Activated CD4-positive, alpha-beta T cell treated with anti-CD3 and anti-CD28 coated beads for 36 hours (primary cell): ENCODE data around the gene TGM2. TPM values are rescaled to one million over a fixed set of nuclear protein-coding genes. Genes with fewer than 3 reads are reported as not detected.

Source experiments
- ATAC-seq: fragments of 200-7000 bp; cut with Tn5 transposase; one replicate; pipeline ENCODE4 v1.10.0; 2021; ENCODE audit warnings: mild to moderate bottlenecking, moderate library complexity
- CTCF ChIA-PET: fragments of 350-600 bp; sonication (Branson Sonifier 250); formaldehyde crosslinking; loops from one replicate; lab custom pipeline; 2021; ENCODE audit warnings: antibody characterized with exemption; lab: Charles Lee
- POLR2A ChIA-PET: fragments of 350-600 bp; sonication (Branson Sonifier 250); formaldehyde crosslinking; loops from one replicate; lab custom pipeline; 2021; ENCODE audit warnings: antibody characterized with exemption, inconsistent platforms; lab: Charles Lee
- DNase-seq: peaks from one replicate; pipeline ENCODE4 v3.0.0-alpha.2; 2020
- H3K27ac Mint-ChIP-seq: one replicate; pipeline ENCODE4 v1.8.0; 2021; ENCODE audit warnings: mixed read lengths
- H3K27me3 Mint-ChIP-seq: one replicate; pipeline ENCODE4 v1.8.0; 2021; ENCODE audit warnings: mixed read lengths
- H3K36me3 Mint-ChIP-seq: one replicate; pipeline ENCODE4 v1.8.0; 2021; ENCODE audit warnings: low read depth, mixed read lengths
- H3K4me1 Mint-ChIP-seq: one replicate; pipeline ENCODE4 v1.8.0; 2021; ENCODE audit warnings: mixed read lengths
- H3K4me3 Mint-ChIP-seq: one replicate; pipeline ENCODE4 v1.8.0; 2021; ENCODE audit warnings: mild to moderate bottlenecking, moderate library complexity, mixed read lengths
- H3K9me3 Mint-ChIP-seq: one replicate; pipeline ENCODE4 v1.8.0; 2021; ENCODE audit warnings: low read depth, mixed read lengths
- intact Hi-C, 2 experiments: fragments of 100-400 bp; cut with DNase I in 1 of 2; cut with micrococcal nuclease in 1 of 2; formaldehyde crosslinking; loops; one replicate each; pipeline versions ENCODE4 v1.14.2 to v1.15.1; 2022 to 2024; cut with DNase I, micrococcal nuclease
- total RNA-seq, 2 experiments: library from RNA; stranded (reverse); gene quantifications; one replicate each; pipeline ENCODE4 v1.2.3, GENCODE V29; 2021

The TGM2 gene
- total RNA-seq, 2 experiments from 2014 or later = 0.04 to 0.09 TPM

DNA sequence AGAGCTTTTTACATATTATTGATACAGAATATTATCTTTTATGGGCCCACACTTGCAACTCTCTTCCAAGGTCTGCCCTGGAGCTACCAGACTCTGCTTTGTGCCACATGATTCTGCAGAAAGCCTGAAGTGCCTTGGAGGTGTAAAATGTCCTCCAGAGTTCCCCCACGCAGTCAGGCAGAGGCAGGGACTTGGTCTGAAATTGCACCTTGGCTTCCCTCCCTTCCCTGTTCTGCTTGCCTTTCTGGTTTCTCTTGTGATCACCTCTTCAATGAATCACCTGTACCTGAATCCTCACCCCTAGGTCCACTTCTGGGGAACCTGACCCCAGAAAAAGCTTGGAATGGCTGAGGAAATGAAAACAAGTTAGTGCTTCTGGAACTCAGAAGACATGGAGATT, 43.0 kb upstream of the TGM2 start:
- no peak overlapping the region for H3K4me3 Mint-ChIP-seq
- H3K9me3 Mint-ChIP-seq = no peaks in the 10 kb centered on the region
- ATAC-seq = no peak
- no peak for DNase-seq
- ChIA-PET CTCF (interaction anchor here (1.0 to 4.1 kb wide), 3 partner anchors 11 to 16 kb away, joined by 3 to 27 read pairs (median 5); no protein-coding TSS in a partner anchor), POLR2A (no interaction called here)
- intact Hi-C loops = no loop called here
- no peak overlapping the region for H3K27ac Mint-ChIP-seq
- H3K36me3 Mint-ChIP-seq = no peaks in the 10 kb centered on the region
- peaks cover 6% of the 10 kb centered on the region for H3K27me3 Mint-ChIP-seq
- no peaks in the 10 kb centered on the region for H3K4me1 Mint-ChIP-seq

DNA sequence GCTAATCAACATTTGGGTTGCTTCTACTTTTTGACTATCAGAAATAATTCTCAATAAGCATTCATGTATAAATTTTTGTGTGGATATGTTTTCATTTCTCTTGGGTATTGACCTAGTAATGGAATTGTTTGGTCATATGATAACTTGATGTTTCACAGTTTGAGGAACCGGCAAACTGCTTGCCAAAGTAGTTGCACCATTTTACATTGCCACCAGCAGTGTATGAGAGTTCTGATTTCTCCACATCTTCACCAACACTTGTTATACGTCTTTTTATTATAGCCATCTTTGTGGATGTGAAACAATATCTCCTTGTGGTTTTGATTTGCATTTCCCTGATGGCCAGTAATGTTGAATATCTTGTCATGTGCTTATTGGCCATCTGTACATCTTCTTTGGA, 42.6 kb upstream of the TGM2 start:
- ChIA-PET POLR2A (no interaction called here), CTCF (interaction anchor here (0.8 to 4.1 kb wide), 4 partner anchors 12 to 145 kb away, joined by 3 to 27 read pairs (median 4); no protein-coding TSS in a partner anchor)
- intact Hi-C loops = no loop called here
- ATAC-seq (no peak), DNase-seq (no peak)
- H3K27ac Mint-ChIP-seq = no peak overlapping the region
- H3K27me3 Mint-ChIP-seq = peaks cover 6% of the 10 kb centered on the region
- no peaks in the 10 kb centered on the region for H3K36me3 Mint-ChIP-seq
- H3K4me3 Mint-ChIP-seq = no peak overlapping the region
- H3K4me1 Mint-ChIP-seq = no peaks in the 10 kb centered on the region
- H3K9me3 Mint-ChIP-seq = no peaks in the 10 kb centered on the region

DNA sequence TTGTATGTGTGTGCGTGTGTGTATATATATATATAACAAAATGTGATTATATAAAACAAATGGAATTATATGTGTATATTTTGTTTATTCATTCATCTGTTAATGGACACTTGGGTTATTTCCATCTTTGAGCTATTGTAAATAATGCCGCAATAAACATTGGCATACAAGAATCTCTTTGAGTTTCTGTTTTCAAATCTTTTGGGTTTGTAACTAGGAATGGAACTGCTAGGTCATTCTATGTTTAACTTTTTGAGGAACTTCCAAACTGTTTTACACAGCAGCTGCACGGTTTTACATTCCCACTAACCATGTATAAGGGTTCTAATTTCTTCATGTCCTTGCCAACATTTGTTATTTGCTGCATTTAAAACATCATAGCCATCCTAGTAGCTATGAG, 39.9 kb upstream of the TGM2 start:
- CTCF ChIA-PET = interaction anchor here (0.8 to 4.1 kb wide), 2 partner anchors 9 to 17 kb away, joined by 4 to 27 read pairs; no protein-coding TSS in a partner anchor
- no peak for ATAC-seq
- Mint-ChIP-seq H3K27ac (no peak overlapping the region), H3K36me3 (no peaks in the 10 kb centered on the region), H3K4me3 (no peak overlapping the region), H3K9me3 (no peaks in the 10 kb centered on the region), H3K4me1 (no peaks in the 10 kb centered on the region), H3K27me3 (peaks cover 6% of the 10 kb centered on the region)
- POLR2A ChIA-PET = no interaction called here
- no peak for DNase-seq
- intact Hi-C loops = no loop called here

DNA sequence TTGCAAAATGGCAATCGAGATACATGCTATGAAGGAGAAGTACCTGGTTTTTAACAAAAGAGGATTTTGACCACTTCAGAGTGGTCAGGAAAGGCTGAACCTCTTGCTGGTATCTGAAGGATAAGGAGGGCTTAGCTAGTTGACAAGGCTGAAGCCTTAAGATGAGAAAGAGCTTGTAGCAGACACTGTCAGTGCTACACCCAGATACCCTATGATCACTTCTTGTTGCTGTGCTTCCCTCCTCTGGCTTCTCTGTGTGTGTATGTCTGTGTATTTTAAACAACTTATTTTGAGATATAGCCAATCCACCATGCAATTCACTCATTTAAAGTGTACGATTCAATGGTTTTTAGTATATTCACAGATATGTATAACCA, 38.9 kb upstream of the TGM2 start:
- Mint-ChIP-seq H3K4me3 (no peak overlapping the region), H3K36me3 (no peaks in the 10 kb centered on the region), H3K9me3 (no peaks in the 10 kb centered on the region), H3K27me3 (peaks cover 6% of the 10 kb centered on the region), H3K27ac (no peak overlapping the region), H3K4me1 (no peaks in the 10 kb centered on the region)
- ChIA-PET POLR2A (no interaction called here), CTCF (interaction anchor here (0.6 kb wide), 1 partner anchor 209 kb away, joined by 3 read pairs; no protein-coding TSS in a partner anchor)
- intact Hi-C loops = no loop called here
- ATAC-seq = no peak
- DNase-seq = no peak

DNA sequence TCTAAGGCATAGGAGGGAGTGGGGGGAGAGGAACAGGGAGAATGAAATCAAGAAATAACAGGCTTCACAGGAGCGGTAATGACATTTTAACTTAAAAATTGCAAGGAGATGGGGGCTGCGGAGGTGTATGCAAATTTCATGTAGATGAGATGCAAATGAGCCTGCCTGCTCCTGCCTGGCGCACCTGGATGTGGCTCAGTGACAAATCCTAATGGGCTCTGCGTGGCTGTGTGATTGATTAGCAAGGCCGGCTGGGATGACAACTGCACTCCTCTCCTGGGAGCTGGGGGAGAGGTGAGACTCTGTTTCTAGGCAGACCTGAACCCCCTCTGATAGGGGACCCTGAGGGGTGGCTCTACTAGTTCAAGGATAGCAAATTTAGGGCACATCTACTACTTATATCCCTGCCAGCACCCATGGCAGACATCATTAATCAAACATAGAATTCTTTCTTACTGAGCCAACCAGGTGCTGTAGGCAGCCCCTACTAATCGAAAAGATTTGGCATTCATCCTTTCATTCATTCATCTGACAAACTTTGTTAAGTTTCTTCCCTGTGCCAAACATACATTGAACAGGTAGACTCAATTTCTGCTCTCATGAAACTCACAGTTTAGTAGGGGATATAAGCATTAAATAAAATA, 38.4 kb upstream of the TGM2 start:
- DNase-seq (no peak), ATAC-seq (no peak)
- H3K4me3 Mint-ChIP-seq = no peak overlapping the region
- peaks cover 4% of the 10 kb centered on the region for H3K27me3 Mint-ChIP-seq
- no peaks in the 10 kb centered on the region for H3K4me1 Mint-ChIP-seq
- H3K36me3 Mint-ChIP-seq = no peaks in the 10 kb centered on the region
- POLR2A ChIA-PET = no interaction called here
- intact Hi-C loops = no loop called here
- no peaks in the 10 kb centered on the region for H3K9me3 Mint-ChIP-seq
- H3K27ac Mint-ChIP-seq = no peak overlapping the region
- CTCF ChIA-PET = interaction anchor here (0.6 kb wide), 1 partner anchor 209 kb away, joined by 3 read pairs; no protein-coding TSS in a partner anchor

DNA sequence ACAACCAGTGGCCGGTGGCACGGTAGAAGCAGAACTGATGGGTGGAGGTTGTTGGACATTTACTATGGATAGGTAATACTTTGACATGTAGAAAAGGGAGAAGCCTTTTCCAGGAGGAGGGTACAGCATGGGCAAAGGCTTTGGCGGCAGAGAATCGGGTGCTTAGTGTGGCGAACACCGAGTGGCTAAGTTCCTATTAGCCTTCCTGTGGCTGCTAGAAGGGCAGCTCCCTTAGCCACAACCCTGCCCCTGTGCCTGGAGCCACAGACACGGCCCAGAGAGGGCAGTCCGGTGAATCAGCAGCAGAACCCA, 37.9 kb upstream of the TGM2 start:
- Mint-ChIP-seq H3K27me3 (peaks cover 3% of the 10 kb centered on the region), H3K27ac (no peak overlapping the region), H3K9me3 (no peaks in the 10 kb centered on the region), H3K4me3 (no peak overlapping the region), H3K36me3 (no peaks in the 10 kb centered on the region), H3K4me1 (no peaks in the 10 kb centered on the region)
- POLR2A ChIA-PET = no interaction called here
- DNase-seq (no peak), ATAC-seq (no peak)
- intact Hi-C loops = no loop called here
- CTCF ChIA-PET = interaction anchor here (1.0 kb wide), 1 partner anchor 19 kb away, joined by 3 read pairs; no protein-coding TSS in a partner anchor

DNA sequence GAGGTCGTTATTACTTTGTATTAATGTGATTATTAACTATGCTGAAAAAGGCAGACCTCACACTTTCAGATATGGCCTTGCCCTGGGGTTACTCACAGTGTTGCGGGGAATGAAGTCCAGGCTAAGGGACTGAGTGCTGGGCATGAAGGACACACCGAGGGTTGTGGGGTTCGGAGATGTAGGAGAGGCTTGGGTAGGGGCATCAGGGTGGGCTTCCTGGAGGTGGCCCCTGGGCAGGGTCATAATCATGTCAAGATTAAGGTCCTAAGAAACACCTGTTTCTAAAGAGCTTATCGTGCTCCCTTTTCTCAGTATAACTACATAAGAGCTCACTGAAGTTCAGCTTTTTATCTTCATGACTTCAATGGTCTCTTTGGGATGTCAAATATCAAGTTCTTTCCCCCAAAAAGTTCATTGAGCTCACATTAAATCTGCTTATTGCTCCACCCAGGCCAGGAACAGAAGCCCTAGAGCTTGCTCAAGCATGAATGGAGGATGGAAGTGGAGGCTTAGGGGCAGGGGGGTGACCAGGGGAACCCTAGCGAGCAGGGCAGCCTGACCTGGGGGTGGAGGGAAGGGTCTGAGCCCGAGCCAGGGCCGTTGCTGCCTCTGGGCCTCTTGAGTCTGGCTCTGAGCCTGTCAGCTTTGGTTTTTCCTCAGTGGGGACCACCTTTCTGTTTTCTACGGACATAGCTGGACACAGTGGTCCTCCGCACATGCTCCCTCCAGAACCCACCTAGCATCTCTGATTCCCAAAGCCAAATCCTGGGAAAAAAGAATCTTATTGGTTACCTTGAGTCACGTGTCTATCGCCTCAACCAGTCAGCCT, 37.3 kb upstream of the TGM2 start:
- DNase-seq (no peak), ATAC-seq (no peak)
- H3K4me1 Mint-ChIP-seq = no peaks in the 10 kb centered on the region
- ChIA-PET POLR2A (no interaction called here), CTCF (interaction anchor here (1.0 kb wide), 1 partner anchor 19 kb away, joined by 3 read pairs; no protein-coding TSS in a partner anchor)
- peaks cover 3% of the 10 kb centered on the region for H3K27me3 Mint-ChIP-seq
- H3K27ac Mint-ChIP-seq = no peak overlapping the region
- intact Hi-C loops = no loop called here
- no peaks in the 10 kb centered on the region for H3K9me3 Mint-ChIP-seq
- H3K4me3 Mint-ChIP-seq = no peak overlapping the region
- H3K36me3 Mint-ChIP-seq = no peaks in the 10 kb centered on the region

DNA sequence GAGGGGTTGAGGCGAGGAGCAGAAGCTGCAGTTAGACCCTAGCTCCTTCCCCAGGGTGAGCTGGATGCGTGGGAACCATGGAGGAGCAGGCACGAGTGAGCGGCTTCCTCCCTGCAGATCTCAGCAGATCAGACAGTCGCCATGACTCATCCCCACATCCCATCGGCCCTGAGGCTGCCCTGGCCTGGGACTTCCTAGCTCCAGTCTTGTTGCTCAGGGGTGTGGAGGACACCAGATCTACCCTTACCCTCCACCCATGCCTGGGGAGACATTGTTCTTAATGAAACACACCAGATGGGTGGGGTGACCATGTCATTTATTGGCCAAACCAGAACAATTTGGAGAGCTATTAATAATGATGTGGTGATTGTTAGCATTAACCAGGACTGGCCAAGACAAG, 36.3 kb upstream of the TGM2 start:
- Mint-ChIP-seq H3K36me3 (no peaks in the 10 kb centered on the region), H3K4me3 (no peak overlapping the region), H3K4me1 (no peaks in the 10 kb centered on the region), H3K9me3 (no peaks in the 10 kb centered on the region), H3K27ac (no peak overlapping the region), H3K27me3 (peaks cover 6% of the 10 kb centered on the region)
- ChIA-PET CTCF (no interaction called here), POLR2A (no interaction called here)
- intact Hi-C loops = no loop called here
- no peak for DNase-seq
- no peak for ATAC-seq

DNA sequence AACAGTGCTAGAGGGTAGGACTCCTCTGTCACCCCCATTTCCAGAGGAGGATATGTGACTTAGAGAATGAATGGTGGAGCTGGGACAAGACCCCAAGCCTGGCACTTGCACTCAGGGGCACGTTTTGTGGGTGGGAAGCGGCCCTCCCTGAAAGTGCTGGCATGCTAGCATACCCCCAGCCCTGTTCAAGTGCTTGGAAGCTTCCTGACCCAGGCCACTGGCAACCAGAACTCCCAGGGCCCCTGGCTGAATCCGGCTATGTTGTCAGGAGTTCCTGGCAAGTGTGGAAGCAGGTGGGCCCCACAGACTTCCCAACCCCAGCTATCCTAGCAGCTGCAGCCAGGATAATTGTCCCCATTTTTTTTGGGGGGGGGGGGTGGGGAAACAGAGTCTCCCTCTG, 35.6 kb upstream of the TGM2 start:
- intact Hi-C loops = no loop called here
- no peak for DNase-seq
- no peak for ATAC-seq
- Mint-ChIP-seq H3K36me3 (no peaks in the 10 kb centered on the region), H3K4me1 (no peaks in the 10 kb centered on the region), H3K27me3 (peaks cover 6% of the 10 kb centered on the region), H3K9me3 (no peaks in the 10 kb centered on the region), H3K27ac (no peak overlapping the region), H3K4me3 (no peak overlapping the region)
- CTCF ChIA-PET = no interaction called here
- POLR2A ChIA-PET = no interaction called here

DNA sequence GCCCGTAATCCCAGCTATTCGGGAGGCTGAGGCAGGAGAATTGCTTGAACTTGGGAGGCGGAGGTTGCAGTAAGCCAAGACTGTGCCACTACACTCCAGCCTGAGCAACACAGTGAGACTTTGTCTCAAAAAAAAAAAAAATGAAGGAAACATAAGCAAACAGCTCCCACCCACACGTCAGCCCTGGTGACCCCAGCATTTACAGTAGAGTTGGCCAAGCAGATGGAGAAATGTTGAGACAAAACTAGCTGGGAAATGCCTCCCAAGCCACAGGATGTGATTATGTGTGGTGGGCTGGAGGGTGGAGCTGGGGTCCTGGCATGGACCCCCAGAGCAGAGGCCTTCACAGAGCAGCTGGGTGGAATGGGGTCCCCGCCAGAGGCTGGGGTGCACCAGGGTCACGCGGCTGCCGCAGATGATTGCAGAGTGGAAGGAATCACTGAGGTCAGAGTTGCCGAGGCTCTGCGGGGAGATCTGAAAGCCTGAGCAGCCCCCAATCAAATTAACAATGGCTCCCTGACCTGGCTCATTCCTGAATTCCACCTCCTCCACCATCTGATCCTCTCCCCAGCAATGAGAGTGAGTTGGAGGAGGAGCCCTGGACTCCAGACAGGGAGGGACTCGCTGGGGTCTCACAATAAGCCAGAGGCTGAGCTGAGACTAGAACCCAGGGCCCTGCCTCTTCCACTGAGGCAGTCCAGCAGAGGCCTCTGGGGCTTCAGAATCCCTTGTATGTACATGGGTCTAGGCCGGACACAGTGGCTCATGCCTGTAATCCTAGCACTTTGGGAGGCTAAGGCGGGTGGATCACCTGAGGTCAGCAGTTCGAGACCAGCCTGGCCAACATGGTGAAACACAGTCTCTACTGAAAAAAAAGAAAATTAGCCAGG, 34.7 kb upstream of the TGM2 start:
- Mint-ChIP-seq H3K27me3 (peaks cover 8% of the 10 kb centered on the region), H3K4me1 (no peaks in the 10 kb centered on the region), H3K4me3 (no peak overlapping the region), H3K9me3 (no peaks in the 10 kb centered on the region), H3K36me3 (no peaks in the 10 kb centered on the region), H3K27ac (no peak overlapping the region)
- no peak for DNase-seq
- POLR2A ChIA-PET = no interaction called here
- CTCF ChIA-PET = interaction anchor here (1.1 kb wide), 1 partner anchor 22 kb away, joined by 3 read pairs; no protein-coding TSS in a partner anchor
- intact Hi-C loops = no loop called here
- no peak for ATAC-seq

DNA sequence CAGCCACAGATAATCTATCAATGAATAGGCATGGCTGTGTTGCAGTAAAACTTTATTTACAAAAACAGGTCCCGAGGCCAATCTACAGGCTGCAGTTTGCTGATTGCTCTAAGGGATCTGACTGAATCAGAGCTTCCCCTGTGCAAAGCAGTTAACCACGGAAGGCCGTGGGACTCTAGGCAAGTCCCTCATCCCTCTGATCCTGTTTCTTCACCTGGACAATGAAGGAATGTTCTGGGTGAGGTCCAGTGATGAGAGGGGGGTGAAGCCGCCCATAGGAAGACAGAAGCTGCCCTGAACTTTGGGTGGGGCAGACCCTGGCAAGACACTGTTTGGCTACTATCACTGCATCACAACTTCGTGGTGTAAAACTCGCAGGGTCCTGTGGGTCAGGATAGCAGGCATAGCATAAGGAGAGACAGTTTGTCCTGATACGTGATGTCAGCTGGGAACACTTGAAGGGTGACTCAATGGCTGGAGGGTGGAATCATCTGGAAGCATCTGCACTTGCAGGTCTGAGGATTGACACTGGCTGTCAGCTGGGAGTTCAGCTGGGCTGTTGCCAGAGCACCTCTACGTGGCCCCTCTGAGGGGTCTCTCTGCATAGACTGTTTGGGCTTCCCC, 33.3 kb upstream of the TGM2 start:
- CTCF ChIA-PET = no interaction called here
- no peak for ATAC-seq
- no peak overlapping the region for H3K27ac Mint-ChIP-seq
- intact Hi-C loops = no loop called here
- H3K4me1 Mint-ChIP-seq = no peaks in the 10 kb centered on the region
- no peaks in the 10 kb centered on the region for H3K36me3 Mint-ChIP-seq
- DNase-seq = no peak
- peaks cover 7% of the 10 kb centered on the region for H3K27me3 Mint-ChIP-seq
- no peak overlapping the region for H3K4me3 Mint-ChIP-seq
- POLR2A ChIA-PET = no interaction called here
- H3K9me3 Mint-ChIP-seq = peaks cover 4% of the 10 kb centered on the region
